GM18519 (cell line): Measurements from ENCODE around the gene ARHGAP25.
A peak's percentile ranks its signal among the peaks of the same experiment; 100 is the strongest.

Experiments used
- ATAC-seq: cut with Tn5 transposase; IDR thresholded peaks from one replicate; pipeline ENCODE4 v1.9.1; 2021; ENCODE audit warnings: mild to moderate bottlenecking, moderate library complexity; ENCODE audit not compliant: unreplicated experiment, low FRiP score

Gene ARHGAP25

DNA sequence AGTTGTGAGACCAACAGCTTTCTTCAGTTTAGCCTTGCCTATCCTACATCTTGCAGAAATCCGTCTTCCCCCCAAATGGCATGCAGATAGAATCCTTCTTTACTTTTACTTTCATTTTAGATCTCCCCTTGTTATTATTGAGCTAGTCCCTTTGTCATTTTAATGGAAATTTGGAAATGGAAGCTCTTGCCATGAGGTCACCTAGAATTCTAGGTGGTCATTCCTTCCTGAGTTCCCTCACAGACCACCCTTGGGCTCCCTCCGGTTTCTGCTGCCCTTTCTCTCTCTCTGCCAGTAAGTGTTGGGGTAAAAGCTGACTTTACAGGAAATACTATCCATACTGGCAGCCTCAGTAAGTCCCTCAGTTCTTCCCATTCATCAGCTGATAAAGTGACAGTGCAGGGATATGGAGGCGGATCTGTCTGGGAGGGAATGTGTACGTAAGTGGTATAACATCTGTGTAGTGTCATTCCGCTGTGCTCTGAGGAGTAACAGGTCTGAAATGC is 30.2 kb downstream of the ARHGAP25 start:
- no peak for ATAC-seq

DNA sequence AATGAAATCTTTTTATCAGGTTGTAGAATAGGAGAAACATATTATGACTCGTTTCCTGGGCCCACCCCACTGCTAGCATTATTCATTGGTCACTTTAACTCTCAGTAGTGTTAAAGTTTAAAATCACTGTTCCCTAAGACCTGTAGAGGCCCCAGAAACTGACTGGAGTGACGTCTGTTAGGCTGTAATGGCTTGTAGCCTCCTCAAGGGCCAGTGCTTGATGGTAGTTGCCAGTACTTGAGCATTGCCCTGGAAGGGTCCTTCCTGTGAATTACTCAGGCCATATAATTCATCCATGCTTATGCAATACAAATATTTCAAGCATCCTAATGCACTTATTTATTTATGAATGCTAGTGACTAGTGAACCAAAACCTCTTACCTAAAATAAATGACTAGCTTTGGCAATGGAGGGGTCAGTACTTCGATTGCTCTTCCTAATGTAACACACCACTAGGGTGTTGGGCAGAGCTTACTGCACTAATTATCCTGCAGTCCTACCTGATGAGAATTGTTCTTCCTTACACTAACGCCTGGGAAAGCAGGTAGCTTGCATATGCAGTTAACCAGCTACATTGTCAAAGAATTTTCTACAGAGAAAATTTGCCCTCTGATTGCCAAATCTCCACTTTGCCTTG is 31.2 kb downstream of the ARHGAP25 start:
- ATAC-seq, result no peak

DNA sequence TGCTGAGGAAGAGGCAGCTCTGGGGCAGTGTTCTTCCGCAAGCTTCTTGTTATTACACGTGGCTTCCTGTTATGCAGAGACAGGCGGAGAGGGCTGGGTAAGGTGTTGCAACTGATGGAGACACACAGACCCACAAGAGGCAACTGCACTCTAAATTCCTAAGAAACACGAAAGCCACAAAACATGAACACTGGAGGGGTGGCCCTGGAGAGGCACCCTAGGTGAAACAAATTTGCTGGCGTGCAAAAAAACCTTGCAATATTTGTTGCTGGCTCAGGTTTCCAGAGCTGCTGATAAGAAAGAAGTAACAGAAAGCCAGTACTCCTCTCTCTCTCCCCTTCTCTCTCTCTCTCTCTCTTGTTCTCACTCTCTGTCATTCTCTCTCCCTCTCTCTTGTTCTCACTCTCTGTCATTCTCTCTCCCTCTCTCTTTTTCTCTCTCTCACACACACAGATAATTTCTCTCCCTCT is 31.8 kb downstream of the ARHGAP25 start:
- ATAC-seq, result no peak

DNA sequence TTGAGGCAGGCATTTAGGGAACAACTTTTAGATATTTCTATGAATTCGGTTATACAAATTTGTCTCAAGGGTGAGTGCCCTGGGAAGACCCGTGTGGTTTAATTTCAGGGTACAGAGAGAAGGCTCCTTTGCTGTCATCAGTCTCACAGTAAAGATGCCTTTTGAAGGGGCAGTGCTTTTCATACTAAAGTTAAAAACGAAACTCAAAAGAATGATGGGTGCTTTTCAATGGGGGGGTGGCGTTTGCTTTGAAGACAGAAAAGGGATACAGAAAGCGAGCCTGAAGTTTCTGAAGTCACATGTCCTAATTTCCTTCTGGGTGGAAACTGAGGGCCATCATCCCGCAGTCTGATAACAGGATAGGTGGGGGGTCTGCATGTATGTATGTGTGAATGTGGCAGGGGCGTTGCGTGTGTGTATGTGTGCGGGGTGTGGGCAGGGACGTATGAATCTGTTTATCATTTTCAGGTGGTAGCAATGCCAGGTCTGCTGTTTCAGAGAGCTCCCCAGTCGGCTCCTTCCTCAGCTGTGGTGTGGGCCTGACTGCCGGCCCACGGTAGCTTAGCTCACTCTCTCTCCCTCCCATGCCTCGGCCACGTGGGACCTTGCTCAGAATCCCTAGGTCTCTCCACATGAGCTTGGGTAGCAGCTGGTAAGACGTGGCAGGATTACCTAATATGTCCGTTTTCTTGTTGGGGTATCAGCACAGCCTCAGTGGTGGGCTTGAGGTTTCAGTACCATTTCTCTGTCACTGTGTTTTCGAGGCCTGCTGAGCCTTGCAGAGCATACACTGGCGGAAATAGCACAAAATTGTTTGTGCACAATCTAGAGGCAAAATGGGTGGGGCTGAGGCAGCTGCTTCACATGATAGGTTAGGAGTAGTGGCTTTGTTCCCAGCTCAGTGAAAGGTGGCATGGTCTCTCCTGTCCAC is 32.7 kb downstream of the ARHGAP25 start:
- ATAC-seq, result peak; percentile 34

DNA sequence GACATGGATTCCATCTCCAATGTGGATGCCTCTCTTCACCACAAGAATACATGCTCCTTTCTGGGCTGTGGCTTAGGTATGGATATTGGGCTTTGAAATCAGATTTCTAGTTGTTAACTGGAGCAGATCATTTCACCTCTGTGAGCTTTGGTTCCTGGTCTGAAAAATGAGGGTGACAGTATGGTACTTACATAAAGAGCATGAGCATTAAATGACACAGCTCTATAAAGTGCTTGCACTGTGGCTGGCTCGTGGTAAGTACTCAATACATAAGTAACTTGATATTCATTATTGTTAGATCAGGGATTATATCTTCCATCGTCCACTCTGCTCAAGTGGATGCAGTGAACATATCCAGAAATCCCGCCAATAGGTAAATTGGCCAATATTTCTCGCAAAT is 33.4 kb downstream of the ARHGAP25 start:
- ATAC-seq, result no peak

DNA sequence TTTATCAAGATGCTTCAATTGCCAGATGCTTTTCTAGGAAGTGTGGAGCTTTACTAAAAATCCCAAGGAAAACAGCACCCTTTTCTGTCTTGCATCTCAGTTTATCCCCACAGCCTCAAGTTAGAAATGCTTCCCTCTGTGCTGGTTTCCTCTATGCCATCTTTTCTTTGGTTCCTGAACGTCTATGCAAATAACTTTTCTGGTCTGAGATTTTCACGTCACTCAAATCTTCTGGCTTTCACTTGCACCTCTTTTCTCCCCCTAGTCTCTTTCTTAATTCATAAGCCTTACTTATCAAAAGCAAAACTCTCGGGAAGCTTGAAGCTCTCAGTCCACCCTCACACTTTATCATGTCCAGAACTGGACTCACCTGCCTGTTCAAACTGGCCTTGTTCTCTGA is 33.9 kb downstream of the ARHGAP25 start:
- no peak for ATAC-seq

DNA sequence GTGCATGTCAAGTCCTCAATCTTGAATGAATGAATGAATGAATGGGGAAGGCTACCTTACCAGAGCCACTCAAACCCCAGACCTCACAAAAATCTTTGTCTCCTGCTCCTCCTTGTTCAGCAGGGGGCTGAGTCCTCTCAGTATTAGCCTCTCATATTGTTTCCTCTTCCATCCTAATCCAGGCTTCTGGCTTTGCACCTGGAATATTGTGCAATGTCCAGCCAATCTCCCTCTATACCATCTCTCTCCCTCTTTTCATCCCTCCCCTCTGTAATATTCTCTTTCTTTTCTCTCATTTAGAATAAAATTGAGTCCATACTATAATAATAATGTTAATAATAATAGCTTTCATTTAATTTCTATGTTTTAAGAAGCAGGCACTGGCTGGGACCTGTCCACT is 34.3 kb downstream of the ARHGAP25 start:
- ATAC-seq, result no peak

DNA sequence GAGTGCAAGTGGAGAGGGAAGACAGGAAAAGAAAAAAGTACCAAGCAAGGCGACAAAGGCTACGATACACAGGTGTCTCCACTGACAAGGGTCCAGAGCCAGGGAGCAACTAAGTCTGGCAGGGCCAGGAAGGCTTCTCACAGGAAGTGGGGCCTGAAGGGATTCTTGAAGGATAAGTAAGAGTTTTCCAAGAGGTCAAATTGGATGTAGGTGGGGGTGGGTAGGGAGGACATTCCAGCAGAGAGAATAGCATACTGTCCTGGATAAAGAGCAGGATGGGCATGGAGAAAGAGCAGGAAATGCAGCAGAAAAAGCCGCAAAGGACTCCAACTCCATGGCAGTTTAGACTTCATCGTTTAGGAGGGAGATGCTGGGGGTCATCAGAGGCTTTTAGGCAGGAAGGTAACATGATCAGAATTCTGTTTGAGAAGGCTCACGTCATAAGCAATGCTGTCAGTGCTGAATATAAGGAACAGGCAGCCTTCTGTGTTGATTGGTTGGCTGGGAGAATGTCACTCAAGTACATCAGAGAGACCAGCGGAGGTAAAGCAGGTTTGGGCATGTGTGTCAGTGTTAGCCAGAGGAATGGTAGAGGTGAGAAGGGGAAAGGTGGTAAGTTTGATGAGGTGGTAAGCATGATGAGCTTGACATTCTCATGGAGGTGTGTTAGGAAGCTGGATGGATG is 35.1 kb downstream of the ARHGAP25 start:
- ATAC-seq, result no peak

DNA sequence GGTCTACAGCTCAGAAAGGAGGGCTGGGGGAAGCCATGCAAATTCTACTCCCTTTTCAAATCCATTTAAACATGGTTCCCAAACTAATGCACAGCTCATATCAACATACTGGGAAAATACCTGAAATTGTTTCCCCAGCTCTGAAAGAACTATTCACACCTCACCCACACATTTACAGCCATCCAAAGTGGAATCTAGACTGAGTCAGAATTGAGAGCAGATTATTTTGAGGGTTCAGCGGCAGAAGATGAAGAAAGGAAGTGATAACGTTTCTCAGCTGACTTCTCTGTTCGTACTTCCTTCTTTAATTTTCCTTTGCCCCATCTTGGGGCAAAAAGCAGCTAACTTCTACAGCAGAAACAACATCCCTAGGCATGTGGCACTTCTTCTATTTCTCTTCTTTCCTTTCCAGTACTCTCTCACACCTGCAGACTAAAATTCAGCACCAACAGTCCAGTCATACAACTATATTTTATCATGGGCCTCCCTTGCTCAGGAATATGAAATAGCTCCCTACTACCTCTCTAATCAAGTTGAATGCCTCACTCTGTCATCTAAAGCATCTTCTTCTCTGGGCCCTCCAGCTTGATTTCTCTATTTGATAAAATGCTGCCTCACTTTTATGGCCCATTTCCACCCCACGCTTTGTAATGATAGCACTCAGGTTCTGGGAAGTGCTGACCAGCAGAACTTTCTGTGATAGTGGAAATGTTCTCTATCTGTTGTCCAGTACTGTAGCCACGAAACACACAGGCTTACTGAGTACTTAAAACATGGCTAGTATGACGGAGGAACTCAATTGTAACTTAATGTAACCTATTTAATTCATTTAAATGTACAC is 35.9 kb downstream of the ARHGAP25 start:
- no peak for ATAC-seq

DNA sequence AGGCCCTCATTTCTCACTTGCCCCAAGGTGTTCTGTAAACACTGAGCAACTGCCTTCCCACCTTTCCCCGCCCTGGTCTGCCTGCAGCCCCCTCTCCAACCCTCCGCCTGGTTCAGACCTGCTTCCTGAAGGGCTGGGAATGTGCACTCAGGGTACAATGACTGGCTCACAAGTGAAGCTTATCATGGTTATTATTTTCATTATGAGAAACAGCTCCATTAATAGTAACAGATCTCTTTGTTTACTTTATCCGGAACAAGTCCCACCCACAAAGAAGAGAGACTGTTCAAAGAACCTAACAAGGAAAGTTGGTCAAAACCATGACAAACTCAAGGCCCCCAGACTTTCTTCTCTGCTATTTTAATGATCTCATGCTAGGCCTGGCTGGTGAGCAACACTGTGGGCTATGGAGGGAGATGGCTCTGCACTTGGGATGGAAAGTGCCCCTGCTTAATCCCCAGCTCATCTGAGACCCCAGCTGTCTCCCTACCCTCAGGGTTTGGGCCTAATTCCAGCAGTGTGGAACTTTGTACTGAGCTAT is 36.7 kb downstream of the ARHGAP25 start:
- ATAC-seq, result no peak

DNA sequence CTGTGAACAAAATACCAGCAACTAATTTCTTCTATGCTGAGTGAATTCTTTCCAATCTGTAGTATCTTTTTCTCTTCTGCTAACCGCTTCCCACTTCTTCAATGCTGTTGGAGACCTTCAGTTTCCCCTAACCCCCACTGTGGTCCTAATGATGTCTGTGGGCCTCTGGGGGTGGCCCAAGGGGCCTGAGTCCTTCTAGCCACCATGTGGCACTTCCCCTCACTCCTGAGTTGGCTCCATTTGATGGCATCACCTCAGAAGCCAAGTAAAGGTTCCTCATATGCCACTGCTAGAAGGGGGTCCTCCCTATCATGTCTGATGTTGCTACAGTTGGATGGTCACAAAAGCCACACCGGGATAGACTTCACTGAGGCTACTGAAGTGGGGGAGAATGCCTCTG is 37.5 kb downstream of the ARHGAP25 start:
- no peak for ATAC-seq

DNA sequence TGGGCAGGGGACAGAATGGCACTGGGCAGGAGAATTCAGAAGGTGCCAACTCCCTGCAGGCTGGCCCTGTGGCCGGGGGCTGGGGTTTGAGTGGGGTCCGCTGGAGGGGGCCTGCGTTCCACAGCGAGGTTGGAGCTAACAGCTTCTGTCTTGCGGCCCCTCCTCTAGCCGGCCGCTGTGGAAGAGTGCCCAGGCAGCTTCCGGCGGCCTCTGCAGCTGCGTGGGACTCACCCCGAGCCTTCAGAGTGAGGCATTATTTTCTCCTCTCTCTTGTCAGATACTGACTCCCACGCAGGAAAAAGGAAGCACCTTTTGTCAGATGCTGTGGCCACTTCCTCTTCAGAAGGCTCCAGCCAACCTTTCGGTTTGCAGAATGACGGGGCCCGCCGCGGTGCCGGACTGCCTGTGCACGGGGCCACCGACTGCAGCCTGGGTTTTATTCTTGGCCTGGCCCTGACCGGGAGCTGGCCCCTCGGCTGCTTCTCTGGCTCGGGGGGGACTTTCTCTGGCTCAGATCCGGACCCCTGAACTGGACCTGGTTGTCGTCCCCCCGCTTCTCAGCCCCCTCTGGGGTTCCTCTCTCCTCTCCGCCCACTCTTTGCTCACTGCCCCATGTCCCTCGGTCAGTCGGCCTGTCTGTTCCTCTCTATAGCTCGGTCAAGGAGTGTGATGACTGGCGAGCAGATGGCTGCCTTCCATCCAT is 40.1 kb downstream of the ARHGAP25 start:
- ATAC-seq, result peak; percentile 85

DNA sequence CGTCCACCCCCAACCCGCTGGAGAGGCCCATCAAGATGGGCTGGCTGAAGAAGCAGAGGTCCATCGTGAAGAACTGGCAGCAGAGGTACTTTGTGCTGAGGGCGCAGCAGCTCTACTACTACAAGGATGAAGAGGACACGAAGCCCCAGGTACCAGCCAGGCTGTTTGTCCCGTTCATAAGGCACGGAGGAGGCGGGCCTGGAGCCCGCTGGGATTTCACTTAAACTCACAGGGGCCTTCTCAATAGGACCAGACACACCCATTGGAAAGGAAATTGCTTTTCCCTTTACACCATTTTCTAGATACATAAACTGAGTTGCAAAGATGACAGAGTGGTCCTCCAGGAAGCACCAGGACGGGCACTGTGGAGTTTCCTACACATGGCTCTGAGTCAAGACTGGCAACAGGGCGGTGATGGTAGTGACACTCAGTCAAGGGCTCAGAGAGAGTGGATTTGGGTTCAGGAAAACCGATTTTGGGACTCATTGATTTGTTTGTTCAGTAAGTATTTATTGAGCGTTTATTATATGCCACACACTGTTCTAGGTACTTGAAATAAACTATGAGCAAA is 40.7 kb downstream of the ARHGAP25 start:
- no peak for ATAC-seq

DNA sequence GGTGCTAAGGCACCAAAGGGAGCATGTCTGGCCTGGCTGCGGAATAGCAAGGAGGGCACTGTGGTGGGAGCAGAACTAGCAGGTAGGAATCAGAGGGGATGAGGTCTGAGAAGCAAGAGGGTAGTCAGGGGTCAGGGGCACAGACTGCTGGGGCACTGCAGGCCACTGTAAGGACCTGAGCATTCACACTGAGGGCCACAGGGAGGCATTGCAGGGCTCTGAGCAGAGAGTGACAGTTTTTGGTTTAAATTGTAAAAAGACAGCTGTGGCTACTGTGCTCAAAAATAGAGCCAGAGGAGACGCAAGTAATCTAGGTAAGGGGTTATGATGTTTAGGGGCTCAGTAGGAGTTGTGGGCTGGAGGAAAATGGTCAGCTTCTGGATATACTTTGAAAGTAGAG is 41.5 kb downstream of the ARHGAP25 start:
- ATAC-seq, result no peak

DNA sequence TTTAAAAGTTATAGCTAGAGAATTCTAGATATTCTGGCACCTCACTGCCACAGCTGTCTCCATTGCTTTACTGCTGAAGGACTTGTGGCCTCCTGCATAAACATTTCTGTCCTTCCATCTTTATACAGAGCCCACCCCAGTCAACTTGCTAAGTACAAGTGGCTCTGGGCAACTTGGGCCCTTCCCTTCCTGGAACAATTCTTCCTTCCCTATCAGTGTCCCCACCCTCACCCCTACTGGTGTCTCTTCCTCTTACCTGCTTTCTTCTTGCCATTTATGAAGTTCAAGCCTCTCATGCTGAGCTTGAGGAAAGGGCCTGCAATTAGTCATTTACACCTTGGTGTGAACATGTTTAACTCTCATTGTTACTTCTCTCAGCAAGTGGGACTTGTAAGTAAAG is 45.0 kb downstream of the ARHGAP25 start:
- no peak for ATAC-seq

DNA sequence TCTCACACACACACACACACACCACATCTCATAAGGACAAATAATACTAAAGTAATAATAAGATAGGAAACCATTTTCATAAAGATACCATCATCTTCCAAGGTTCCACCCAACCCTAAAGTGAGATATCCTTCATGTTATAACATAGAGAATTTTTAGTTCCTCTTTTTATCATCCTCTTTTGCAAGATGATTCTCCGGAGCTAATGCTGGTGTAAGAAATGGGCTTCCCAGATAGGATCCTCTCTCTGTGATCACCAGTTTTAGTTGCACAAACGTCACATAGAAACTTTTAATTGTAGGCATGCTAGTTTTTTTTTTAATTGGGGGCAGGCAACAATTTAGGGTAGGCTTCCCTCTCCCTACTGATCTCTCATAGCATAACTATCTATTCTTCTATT is 49.6 kb downstream of the ARHGAP25 start:
- ATAC-seq, result no peak

DNA sequence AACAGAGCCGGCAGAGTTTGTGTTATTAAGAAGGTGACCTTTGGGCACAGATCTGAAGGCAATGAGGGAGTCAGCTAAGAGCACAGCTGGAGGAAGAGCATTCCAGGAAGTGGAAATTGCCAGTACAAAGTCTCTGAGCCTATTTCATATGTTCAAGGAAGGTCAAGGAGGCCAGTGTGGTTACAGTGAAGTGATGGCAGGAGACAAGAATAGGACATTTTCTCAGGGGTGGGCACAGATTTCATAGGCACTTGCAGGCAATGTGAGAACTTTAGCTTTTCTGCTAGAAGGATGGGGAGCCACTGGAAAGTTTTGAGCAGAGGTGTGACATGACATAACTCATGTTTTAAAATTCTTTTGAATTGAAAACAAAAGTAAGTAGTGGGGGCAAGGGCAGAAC is 50.3 kb downstream of the ARHGAP25 start:
- no peak for ATAC-seq

DNA sequence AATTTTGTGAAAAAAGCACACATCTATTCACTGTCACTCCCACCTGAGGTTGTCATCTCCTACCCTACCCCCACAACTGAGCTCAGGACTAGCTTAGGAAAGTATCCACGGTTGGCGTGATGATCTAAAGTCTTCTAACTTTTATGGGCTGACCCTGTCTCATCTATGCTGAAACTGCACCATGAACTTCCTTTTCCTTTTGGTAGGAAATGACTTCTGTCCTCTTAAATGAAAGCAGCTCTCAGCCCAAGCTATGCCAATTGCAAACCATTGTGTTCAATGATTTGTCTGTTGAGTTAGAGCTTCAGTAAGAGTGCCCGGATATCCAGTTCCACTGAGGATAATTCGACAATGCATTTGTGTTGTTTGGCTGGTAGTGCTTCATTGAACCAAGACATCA is 52.7 kb downstream of the ARHGAP25 start:
- no peak for ATAC-seq

DNA sequence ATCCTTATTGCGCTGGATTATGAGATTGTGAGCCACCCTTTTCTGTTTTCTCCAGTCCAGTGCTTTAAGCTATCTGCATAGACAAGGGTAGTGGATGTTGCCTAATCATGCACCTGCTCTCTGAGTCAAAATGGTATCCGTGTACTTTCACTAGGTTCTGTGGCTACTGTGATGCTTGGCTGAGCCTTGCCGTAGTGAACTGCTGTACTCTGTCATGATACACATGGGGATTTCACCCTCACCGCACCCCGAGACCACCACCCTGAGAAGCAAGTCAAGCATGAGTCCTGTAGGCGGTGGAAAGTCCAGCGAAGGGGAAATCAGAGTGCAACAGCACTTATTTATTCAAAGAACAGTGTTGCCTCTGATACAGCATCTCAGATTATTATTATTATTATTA is 55.0 kb downstream of the ARHGAP25 start:
- ATAC-seq, result peak; percentile 100
